ENCODE measurements around the gene LGALS7. TPM values are rescaled to one million over a fixed set of nuclear protein-coding genes. Genes with fewer than 3 reads are reported as not detected.
"Not testable (repeated sequence)": the region's sequence is repeated elsewhere in the genome, so short reads cannot be mapped to it uniquely, and the experiment has no call there.

Gene LGALS7
- total RNA-seq (not detected), polyA plus RNA-seq (not detected)
- long read RNA-seq, donor 1, result 0 reads
- long read RNA-seq, donor 2, result 0 reads
- long read RNA-seq, donor 3, result 0 reads
- long read RNA-seq, donor 4, result 0 reads
- long read RNA-seq, donor 5, result 0 reads
- long read RNA-seq, donor 6, result 0 reads
- long read RNA-seq, donor 7, result 0 reads
- long read RNA-seq, donor 8, result 0 reads
- long read RNA-seq, donor 9, result 0 reads
- long read RNA-seq, donor 10, result 0 reads

GRCh38 chr19:38773469-38774177 is at the start of gene LGALS7:
TSS of gene LGALS7 (minus strand) at chr19:38773517. CDS start at chr19:38773492, 25 bp downstream.
- TF ChIP-seq, protein P1, sequence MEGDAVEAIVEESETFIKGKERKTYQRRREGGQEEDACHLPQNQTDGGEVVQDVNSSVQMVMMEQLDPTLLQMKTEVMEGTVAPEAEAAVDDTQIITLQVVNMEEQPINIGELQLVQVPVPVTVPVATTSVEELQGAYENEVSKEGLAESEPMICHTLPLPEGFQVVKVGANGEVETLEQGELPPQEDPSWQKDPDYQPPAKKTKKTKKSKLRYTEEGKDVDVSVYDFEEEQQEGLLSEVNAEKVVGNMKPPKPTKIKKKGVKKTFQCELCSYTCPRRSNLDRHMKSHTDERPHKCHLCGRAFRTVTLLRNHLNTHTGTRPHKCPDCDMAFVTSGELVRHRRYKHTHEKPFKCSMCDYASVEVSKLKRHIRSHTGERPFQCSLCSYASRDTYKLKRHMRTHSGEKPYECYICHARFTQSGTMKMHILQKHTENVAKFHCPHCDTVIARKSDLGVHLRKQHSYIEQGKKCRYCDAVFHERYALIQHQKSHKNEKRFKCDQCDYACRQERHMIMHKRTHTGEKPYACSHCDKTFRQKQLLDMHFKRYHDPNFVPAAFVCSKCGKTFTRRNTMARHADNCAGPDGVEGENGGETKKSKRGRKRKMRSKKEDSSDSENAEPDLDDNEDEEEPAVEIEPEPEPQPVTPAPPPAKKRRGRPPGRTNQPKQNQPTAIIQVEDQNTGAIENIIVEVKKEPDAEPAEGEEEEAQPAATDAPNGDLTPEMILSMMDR (IDR thresholded peaks at IDR 0.05), result no peak
- TF ChIP-seq POLR2A (IDR thresholded peaks at IDR 0.05), result no peak
- 85 to 94% (median 92%) methylated on average over 4 to 10 of the region's 14 CpGs for WGBS, 4 donors
- intact Hi-C loops (cut with DNase I), result no loop called here
- H3K9me3 ChIP-seq (replicated peaks in 1 of 3), result no peaks in the 10 kb centered on the region
- H3K4me3 ChIP-seq, result no peak within 1 kb of the TSS
- DNase-seq, result no peak
- no peaks in the 10 kb centered on the region for H3K27me3 ChIP-seq
- H3K4me1 ChIP-seq (replicated peaks in 1 of 2), result peaks cover 0 to under 1% of the 10 kb centered on the region in 2 donors
- H3K27ac ChIP-seq, result no peak within 1 kb of the TSS
- H3K36me3 ChIP-seq (replicated peaks in 1 of 2), result no peaks in the 10 kb centered on the region

DNA sequence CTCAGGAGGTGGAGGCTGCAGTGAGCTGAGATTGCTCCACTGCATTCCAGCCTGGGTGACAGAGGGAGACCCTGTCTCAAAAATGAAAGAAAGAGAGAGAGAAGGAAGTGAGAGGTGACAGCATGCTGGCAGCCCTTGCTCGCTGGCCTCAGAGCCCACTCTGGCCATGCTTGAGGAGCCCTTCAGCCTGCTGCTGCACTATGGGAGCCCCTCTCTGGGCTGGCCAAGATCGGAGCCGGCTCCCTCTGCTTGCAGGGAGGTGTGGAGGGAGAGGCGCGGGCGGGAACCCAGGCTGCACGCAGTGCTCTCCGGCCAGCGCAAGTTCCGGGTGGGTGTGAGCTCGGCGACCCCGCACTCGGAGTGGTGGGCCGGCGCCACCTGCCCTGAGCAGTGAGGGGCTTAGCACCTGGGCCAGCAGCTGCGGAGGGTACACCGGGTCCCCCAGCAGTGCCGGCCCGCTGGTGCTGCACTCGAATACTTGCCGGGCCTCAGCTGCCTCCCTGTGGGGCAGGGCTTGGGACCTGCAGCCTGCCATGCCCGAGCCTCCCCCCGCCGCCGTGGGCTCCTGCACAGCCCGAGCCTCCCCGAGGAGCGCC is 48.0 kb upstream of the LGALS7 start:
- intact Hi-C loops (cut with DNase I); H3K27ac ChIP-seq; H3K27me3 ChIP-seq; H3K4me1 ChIP-seq (replicated peaks in 1 of 2); H3K9me3 ChIP-seq (replicated peaks in 1 of 3); H3K4me3 ChIP-seq; DNase-seq: not testable (repeated sequence)
- 94 to 98% (median 97%) methylated on average over 14 to 29 of the region's 29 CpGs for WGBS, 4 donors
- peaks cover 0 to 28% of the 10 kb centered on the region in 2 donors for H3K36me3 ChIP-seq (replicated peaks in 1 of 2)

DNA sequence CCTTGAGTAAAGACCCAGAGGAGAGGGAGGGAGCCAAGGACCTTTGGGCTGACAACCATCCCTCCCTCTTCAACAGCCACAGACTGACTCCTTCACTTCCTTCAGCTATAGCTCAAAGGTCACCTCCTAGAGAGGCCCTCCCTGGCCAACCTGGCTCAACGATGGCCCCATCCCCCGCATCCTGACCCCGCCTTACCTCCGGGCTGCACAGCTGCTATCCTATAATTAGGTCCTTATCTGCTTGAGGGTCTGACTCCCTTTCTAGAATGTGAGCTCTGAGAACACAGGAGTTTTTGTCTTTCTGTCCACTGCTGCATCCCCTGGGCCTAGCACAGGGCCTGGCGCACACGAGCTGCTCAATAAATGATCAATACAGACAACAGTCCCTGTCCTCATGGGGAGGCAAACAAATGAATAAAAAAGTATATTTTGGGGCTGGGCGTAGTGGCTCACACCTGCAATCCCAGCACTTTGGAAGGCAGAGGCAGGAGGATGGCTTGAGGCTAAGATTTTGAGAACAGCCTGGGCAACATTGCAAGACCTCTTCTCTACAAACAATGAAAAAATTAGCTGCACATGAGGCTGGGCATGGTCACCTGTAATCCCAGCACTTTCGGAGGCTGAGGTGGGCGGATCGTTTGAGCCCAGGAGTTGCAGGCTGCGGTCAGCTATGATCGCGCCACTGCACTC is 46.1 kb upstream of the LGALS7 start:
- intact Hi-C loops (cut with DNase I), result no loop called here
- Histone ChIP-seq H3K4me3 (no peak overlapping the region), H3K27ac (no peak overlapping the region), H3K36me3 (replicated peaks in 1 of 2) (peaks cover 0 to 41% of the 10 kb centered on the region in 2 donors), H3K9me3 (replicated peaks in 1 of 3) (no peaks in the 10 kb centered on the region), H3K27me3 (no peaks in the 10 kb centered on the region), H3K4me1 (replicated peaks in 1 of 2) (peaks cover 5 to 7% of the 10 kb centered on the region in 2 donors)
- 75 to 82% (median 77%) methylated on average over 13 of the region's 13 CpGs for WGBS, 4 donors
- peak in 1 of 7 donors; percentile 36 for DNase-seq
- TF ChIP-seq, protein P1 (IDR thresholded peaks at IDR 0.05), result no peak
- TF ChIP-seq POLR2A (IDR thresholded peaks at IDR 0.05), result no peak

DNA sequence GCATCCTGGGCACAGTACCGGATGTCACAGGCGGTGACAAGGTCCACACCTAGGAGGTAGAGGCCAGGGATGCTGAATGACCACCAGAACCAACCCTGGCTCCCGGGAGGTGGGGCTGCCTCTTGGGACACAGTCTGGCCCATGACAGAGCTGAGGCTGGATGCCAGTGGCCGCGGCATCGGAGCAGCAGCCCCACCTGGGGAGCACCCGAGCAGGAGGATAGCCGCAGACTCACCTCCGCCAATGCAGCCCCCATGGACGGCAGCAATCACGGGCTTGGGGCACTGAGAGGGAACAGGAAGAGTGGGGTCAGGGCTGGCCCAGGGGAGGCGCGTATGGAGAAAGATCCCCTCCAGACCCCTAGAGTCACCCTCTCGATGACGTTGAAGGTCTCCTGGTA is 43.8 kb upstream of the LGALS7 start:
- TF ChIP-seq, protein P1 (IDR thresholded peaks at IDR 0.05), result no peak
- TF ChIP-seq POLR2A (IDR thresholded peaks at IDR 0.05), result no peak
- WGBS, 4 donors, result 92 to 94% (median 93%) methylated on average over 8 to 15 of the region's 15 CpGs
- Histone ChIP-seq H3K9me3 (replicated peaks in 1 of 3) (no peaks in the 10 kb centered on the region), H3K4me3 (no peak overlapping the region), H3K27ac (no peak overlapping the region), H3K36me3 (replicated peaks in 1 of 2) (peaks cover 0 to 34% of the 10 kb centered on the region in 2 donors), H3K27me3 (no peaks in the 10 kb centered on the region), H3K4me1 (replicated peaks in 1 of 2) (peaks cover 5 to 7% of the 10 kb centered on the region in 2 donors)
- intact Hi-C loops (cut with DNase I), result no loop called here
- DNase-seq, result no peak

All from adrenal gland (tissue), 19 donors.